Activated naive CD8-positive, alpha-beta T cell treated with anti-CD3 and anti-CD28 coated beads, Interleukin-2, amount 50 U/mL, for 16 hours (primary cell): ENCODE data around the gene HOXC6.

Experiments
- DNase-seq: peaks from one replicate; pipeline ENCODE4 v3.0.0-alpha.2; 2020; ENCODE audit warnings: low read depth, low spot score

The HOXC6 gene

GRCh38 chr12:54028314-54029201 lies at the start of gene HOXC6:
TSS of gene HOXC6 (plus strand) at chr12:54028440. CDS start at chr12:54028522, 82 bp downstream.
- no peak for DNase-seq

DNA sequence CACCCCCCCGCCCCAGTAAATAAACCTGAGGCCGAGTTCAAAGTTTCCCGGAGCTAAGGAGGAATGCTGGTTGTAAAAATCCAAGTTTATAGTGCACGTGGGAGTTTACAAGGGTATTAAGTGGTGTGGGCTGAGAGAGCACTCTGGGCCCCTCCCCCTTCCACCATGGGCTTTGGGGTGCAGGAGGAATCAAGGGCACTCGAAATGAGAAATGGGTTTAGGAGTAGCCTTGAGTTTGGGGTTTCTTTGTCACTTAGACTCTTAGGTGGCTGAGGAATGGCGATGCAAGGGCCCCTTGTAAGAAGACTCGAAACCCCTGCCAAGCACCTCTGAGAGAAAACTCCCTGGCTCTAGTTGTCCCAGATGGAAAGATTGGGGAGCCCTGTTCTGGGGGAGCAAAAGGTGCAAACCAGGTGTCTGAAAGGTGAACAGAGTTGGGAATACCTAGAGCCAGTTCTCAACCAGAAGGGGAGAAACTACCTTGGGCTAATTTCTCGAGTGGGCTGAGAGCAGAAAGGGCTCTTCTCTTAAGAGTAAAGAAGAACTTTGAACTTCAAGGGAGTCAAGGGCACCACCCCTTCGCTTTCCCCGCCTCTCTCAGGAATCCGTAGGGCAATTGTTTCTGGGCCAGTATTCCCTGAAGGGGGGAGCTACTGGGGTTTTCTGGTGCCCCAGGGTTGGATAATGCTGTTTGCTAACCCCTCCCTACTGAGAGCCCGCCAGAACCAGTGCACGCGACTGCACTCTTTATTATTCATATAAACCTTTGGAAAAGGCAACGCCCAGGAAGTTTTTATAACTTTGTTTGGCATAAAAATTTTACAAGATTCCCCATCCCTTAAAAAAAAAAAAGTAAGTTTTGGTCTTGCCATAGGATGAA lies 49.5 kb upstream of the HOXC6 start:
- DNase-seq = no peak

GRCh38 chr12:53980104-53980801 lies 48.0 kb upstream of the HOXC6 start:
- no peak for DNase-seq

DNA sequence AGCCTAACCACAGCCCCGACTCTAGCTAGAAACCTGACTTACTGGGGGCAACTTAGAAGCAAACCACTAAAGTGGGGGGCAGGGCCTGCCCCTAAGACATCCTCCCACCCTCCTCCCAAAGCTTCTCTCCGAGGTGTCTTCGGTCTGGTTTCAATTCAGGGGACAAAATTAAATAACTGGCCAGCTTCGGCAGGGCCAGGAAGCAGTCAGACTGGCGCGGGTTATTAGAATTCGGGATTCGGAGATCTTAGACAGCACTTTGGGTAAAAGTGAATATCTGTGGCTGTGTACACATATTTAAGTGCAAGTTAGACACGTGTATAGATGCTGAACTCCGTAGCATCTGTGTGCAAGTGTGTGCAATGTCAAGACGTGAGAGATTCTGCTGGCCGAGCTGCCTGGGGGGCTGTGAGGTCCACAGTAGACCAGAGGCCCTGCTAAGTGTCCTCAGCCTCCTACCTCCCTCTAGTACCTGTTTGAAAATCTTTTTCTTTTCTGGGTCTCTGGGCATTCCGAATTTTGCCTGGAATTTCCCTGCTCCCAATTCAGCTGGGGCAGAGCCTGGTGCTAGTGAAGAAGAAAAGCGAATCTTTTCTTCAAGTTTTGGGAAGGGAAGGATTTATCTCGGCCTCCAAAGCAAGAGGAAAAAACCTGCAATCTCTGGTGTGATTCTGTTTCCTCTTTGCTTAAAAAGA lies 47.3 kb upstream of the HOXC6 start:
- no peak for DNase-seq

GRCh38 chr12:53981634-53982565 lies 46.3 kb upstream of the HOXC6 start:
- DNase-seq = no peak

GRCh38 chr12:53982648-53983567 lies 45.3 kb upstream of the HOXC6 start:
- DNase-seq = no peak

DNA sequence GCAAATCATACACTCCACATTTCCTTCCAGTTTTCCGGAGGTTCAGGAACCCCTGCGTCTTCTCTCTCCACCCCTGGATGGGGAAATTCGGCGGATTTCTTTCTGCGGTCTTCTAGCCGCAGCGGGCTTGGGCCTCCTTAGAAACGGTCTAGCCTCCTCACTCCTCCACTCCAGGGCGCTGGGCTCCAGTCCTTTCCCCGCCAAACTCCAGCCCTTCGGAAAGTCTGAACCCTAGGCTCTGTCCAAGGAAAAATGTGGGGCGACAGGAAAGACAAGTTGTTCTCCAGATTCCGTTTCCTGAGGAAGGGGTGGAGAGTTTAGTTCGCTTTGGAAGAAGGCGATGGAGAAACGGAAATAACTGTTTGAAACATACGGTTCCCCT lies 44.7 kb upstream of the HOXC6 start:
- no peak for DNase-seq

- no peak for DNase-seq
These were observed 44.2 kb upstream of the HOXC6 start for GRCh38 chr12:53983950-53984572.

- peak; percentile 62 for DNase-seq
These were observed 43.1 kb upstream of the HOXC6 start, which contains the start of gene HOXC10 for GRCh38 chr12:53984901-53985691. TSS of gene HOXC10 (plus strand) at chr12:53985146. CDS start at chr12:53985260, 114 bp downstream.

- no peak for DNase-seq
These were observed 42.6 kb upstream of the HOXC6 start for GRCh38 chr12:53985692-53985993.

- no peak for DNase-seq
These were observed 42.1 kb upstream of the HOXC6 start for GRCh38 chr12:53985994-53986685.

GRCh38 chr12:53986686-53987483 lies 41.4 kb upstream of the HOXC6 start:
- DNase-seq = no peak

GRCh38 chr12:53987787-53988230 lies 40.4 kb upstream of the HOXC6 start:
- no peak for DNase-seq

GRCh38 chr12:53988541-53989226 lies 39.6 kb upstream of the HOXC6 start:
- DNase-seq = no peak

GRCh38 chr12:53989227-53990113 lies 38.8 kb upstream of the HOXC6 start:
- no peak for DNase-seq
